Activated CD8-positive, alpha-beta T cell treated with anti-CD3 and anti-CD28 coated beads, Interleukin-2, amount 10 ng/mL, durations not matched to agents 7 days and 5 days (primary cell): ENCODE results near the gene MRPL19. TPM values are rescaled to one million over a fixed set of nuclear protein-coding genes. Genes with fewer than 3 reads are reported as not detected.
"Not testable (repeated sequence)": the region's sequence is repeated elsewhere in the genome, so short reads cannot be mapped to it uniquely, and the experiment has no call there.

Experiments used
- ATAC-seq: fragments of 150-1000 bp; cut with Tn5 transposase; one replicate; pipeline ENCODE4 v1.10.0; 2021; ENCODE audit warnings: moderate library complexity
- CTCF ChIA-PET: fragments of 350-600 bp; sonication (Branson Sonifier 250); formaldehyde crosslinking; loops from one replicate; lab custom pipeline; 2021; ENCODE audit warnings: antibody characterized with exemption; lab: Charles Lee
- POLR2A ChIA-PET: fragments of 350-600 bp; sonication (Branson Sonifier 250); formaldehyde crosslinking; loops from one replicate; lab custom pipeline; 2021; ENCODE audit warnings: antibody characterized with exemption; lab: Charles Lee
- DNase-seq: peaks from one replicate; pipeline ENCODE4 v3.0.0-alpha.2; 2020
- H3K27ac Mint-ChIP-seq: one replicate; pipeline ENCODE4 v1.8.0; 2021; ENCODE audit warnings: mild to moderate bottlenecking, mixed read lengths
- H3K27me3 Mint-ChIP-seq: one replicate; pipeline ENCODE4 v1.8.0; 2021; ENCODE audit warnings: low read depth, mixed read lengths
- H3K36me3 Mint-ChIP-seq: one replicate; pipeline ENCODE4 v1.8.0; 2021; ENCODE audit warnings: low read depth, mixed read lengths
- H3K4me1 Mint-ChIP-seq: one replicate; pipeline ENCODE4 v1.8.0; 2021; ENCODE audit warnings: low read depth, mixed read lengths
- H3K4me3 Mint-ChIP-seq: one replicate; pipeline ENCODE4 v1.8.0; 2021; ENCODE audit warnings: mild to moderate bottlenecking, mixed read lengths
- H3K9me3 Mint-ChIP-seq: one replicate; pipeline ENCODE4 v1.8.0; 2022; ENCODE audit warnings: mixed read lengths; ENCODE audit not compliant: insufficient read depth
- total RNA-seq, 2 experiments: library from RNA; stranded (reverse); gene quantifications; one replicate each; pipeline ENCODE4 v1.2.3, GENCODE V29; 2021

MRPL19 gene
- total RNA-seq, 2 experiments from 2014 or later: 39.5 to 42.4 TPM

DNA sequence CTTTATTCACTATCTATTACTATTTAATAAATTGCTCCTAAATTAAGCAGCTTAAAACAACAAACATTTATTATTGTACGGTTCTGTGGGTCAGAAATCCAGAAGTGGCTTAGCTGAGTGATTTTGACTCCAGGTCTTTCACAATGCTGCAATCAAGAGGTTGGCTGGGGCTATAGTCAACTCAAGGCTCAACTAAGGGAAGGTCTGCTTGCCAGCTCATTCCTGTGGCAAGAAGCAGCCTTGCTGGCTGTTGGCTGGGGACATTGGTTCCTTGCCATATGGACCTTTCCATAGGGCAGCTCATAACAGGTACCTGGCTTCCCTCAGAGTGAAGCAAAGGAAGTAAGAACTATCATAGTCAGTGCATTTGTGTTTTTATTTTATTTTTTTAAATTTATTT is 5.0 kb upstream of the MRPL19 start:
- Mint-ChIP-seq H3K36me3 (peaks cover 2% of the 10 kb centered on the region), H3K27ac (no peak overlapping the region), H3K4me1 (peaks cover 8% of the 10 kb centered on the region), H3K9me3 (no peaks in the 10 kb centered on the region), H3K4me3 (no peak overlapping the region), H3K27me3 (peaks cover 15% of the 10 kb centered on the region)
- POLR2A ChIA-PET: no interaction called here
- CTCF ChIA-PET: interaction anchor here (1.0 to 3.3 kb wide), 10 partner anchors 9 to 958 kb away, joined by 3 to 49 read pairs (median 6); no protein-coding TSS in a partner anchor
- ATAC-seq (no peak), DNase-seq (no peak)

DNA sequence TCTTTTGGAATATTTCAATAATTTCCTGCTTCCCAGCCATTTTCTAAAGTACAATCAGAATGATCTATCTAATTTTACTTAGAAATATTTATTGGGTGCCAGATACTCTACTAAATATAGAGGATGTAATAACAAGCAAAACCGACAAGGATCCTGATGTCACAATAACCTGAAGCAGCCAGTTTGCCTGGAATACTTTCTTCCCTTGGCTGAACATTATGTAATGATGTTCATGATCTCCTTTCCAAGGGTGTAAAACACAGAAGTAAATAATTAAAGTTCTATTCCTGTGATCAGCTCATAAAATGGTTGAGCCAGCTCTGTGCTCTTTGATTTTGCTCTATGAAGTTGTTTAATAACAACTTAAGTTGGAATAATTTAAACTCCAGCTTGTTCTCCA is 2.6 kb upstream of the MRPL19 start:
- ChIA-PET CTCF (interaction anchor here (0.5 to 1.0 kb wide), 2 partner anchors 33 to 956 kb away, joined by 3 to 4 read pairs; no protein-coding TSS in a partner anchor), POLR2A (no interaction called here)
- DNase-seq: no peak
- Mint-ChIP-seq H3K36me3 (peaks cover 13% of the 10 kb centered on the region), H3K4me3 (no peak overlapping the region), H3K27ac (no peak overlapping the region), H3K27me3 (peaks cover 3% of the 10 kb centered on the region), H3K4me1 (peaks cover 25% of the 10 kb centered on the region), H3K9me3 (no peaks in the 10 kb centered on the region)
- ATAC-seq: no peak

DNA sequence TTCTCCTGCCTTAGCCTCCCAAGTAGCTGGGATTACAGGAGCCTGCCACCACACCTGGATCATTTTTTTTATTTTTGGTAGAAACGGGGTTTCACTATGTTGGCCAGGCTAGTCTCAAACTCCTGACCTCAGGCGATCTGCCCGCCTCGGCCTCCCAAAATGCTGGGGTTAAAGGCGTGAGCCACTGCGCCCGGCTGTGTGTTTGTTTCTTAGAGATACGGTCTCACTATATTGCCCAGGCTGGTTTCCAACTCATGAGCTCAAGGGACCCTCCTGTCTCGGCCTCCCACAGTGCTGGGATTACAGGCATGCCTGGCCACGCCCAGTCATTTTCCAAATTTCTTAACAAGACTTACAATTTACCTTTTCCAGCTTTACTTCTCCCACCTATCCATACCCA is 940 bp upstream of the MRPL19 start:
- Mint-ChIP-seq H3K27me3 (no peaks in the 10 kb centered on the region), H3K9me3 (no peaks in the 10 kb centered on the region), H3K4me1 (peaks cover 30% of the 10 kb centered on the region), H3K4me3 (no peak overlapping the region), H3K36me3 (peaks cover 23% of the 10 kb centered on the region), H3K27ac (no peak overlapping the region)
- CTCF ChIA-PET: interaction anchor here (1.2 to 3.8 kb wide), 4 partner anchors 9 to 32 kb away, joined by 4 to 28 read pairs (median 8); no protein-coding TSS in a partner anchor
- POLR2A ChIA-PET: interaction anchor here (2.4 kb wide), 1 partner anchor 65 kb away, joined by 11 read pairs; the partner anchor contains the start of gene GCFC2
- DNase-seq (no peak), ATAC-seq (no peak)

DNA sequence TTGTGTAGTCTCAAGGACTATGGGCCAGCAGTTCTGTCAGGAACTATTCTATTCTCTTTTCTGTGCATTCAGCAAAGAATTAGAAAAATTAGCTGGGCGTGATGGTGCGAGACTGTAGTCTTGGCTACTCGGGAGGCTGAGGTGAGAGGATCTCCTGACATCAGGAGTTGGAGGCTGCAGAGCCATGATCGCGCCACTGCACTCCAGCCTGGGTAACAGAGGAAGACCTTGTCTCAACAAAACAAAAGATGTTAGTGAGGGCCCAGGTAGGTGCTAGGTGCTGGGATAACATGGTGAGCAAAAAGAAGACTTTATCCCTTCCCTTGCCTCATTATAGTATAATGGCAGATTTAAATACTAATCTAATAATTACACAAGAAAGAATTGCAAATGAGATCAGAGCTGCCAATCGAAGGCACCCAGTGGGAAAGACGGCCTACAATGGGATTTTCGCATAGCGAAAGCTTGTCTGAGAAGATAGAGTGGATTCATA is 447 bp upstream of the MRPL19 start:
- Mint-ChIP-seq H3K4me3 (peak overlapping the region; percentile 93), H3K9me3 (no peaks in the 10 kb centered on the region), H3K27me3 (no peaks in the 10 kb centered on the region), H3K4me1 (peaks cover 30% of the 10 kb centered on the region), H3K27ac (peak overlapping the region; percentile 92), H3K36me3 (peaks cover 25% of the 10 kb centered on the region)
- CTCF ChIA-PET: interaction anchor here (1.0 to 3.8 kb wide), 8 partner anchors 9 to 954 kb away, joined by 3 to 28 read pairs (median 6); no protein-coding TSS in a partner anchor
- DNase-seq (no peak), ATAC-seq (peak; percentile 1)
- POLR2A ChIA-PET: interaction anchor here (1.0 to 2.4 kb wide), 2 partner anchors 64 to 229 kb away, joined by 3 to 11 read pairs; partner anchors contain the start of gene GCFC2

DNA sequence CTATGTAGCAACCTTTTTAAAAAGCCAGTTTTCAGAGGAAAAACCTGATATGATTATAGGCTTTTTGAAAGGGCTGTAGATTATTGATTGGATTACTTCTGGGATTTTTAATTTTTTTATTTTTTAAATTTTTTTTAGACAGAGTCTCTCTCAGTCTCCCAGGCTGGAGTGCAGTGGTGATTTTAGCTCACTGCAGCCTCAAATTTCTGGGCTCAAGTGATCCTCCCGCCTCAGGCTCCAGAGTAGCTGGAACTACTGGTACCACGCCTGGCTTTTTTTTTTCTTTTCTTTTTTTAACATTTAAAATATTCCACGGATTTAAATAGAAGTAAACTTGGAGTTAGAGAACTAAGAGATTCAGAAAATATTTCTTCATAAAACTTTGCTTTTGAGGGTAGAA is 1.2 kb downstream of the MRPL19 start:
- CTCF ChIA-PET: interaction anchor here (0.8 to 3.8 kb wide), 9 partner anchors 12 to 63 kb away, joined by 3 to 28 read pairs (median 5); partner anchors contain the start of gene GCFC2
- no peak for DNase-seq
- POLR2A ChIA-PET: interaction anchor here (1.0 to 2.4 kb wide), 3 partner anchors 8 to 63 kb away, joined by 3 to 11 read pairs (median 3); partner anchors contain the start of gene GCFC2
- H3K36me3 Mint-ChIP-seq: peaks cover 36% of the 10 kb centered on the region
- no peak for ATAC-seq
- H3K27me3 Mint-ChIP-seq: no peaks in the 10 kb centered on the region
- peaks cover 30% of the 10 kb centered on the region for H3K4me1 Mint-ChIP-seq
- H3K27ac Mint-ChIP-seq: peak overlapping the region; percentile 92
- no peaks in the 10 kb centered on the region for H3K9me3 Mint-ChIP-seq
- peak overlapping the region; percentile 93 for H3K4me3 Mint-ChIP-seq

DNA sequence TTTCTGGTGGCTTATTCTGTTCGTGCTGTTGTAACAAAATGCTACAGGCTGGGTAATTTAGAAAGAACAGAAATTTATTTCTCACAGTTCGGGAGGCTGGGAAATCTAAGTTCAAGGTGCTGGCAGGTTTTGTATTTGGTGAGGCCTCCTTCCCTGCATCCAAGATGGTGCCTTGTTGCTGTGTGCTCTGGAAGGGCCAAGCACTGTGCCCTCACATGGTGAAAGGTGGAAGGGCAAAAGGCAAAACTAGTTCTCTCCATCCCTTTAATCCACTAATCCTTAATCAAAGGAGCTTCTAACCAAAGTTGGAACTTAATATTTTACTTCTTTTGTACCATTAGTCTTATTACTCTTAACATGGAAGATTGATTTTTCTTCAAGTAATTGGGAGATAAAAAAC is 7.4 kb downstream of the MRPL19 start:
- Mint-ChIP-seq H3K36me3 (peaks cover 74% of the 10 kb centered on the region), H3K27me3 (no peaks in the 10 kb centered on the region), H3K9me3 (peaks cover 5% of the 10 kb centered on the region), H3K27ac (no peak overlapping the region), H3K4me3 (no peak overlapping the region), H3K4me1 (peaks cover 8% of the 10 kb centered on the region)
- CTCF ChIA-PET: interaction anchor here (0.7 to 1.5 kb wide), 3 partner anchors 8 to 23 kb away, joined by 4 to 8 read pairs (median 5); partner anchors contain the start of gene MRPL19
- ATAC-seq (no peak), DNase-seq (no peak)
- POLR2A ChIA-PET: no interaction called here

DNA sequence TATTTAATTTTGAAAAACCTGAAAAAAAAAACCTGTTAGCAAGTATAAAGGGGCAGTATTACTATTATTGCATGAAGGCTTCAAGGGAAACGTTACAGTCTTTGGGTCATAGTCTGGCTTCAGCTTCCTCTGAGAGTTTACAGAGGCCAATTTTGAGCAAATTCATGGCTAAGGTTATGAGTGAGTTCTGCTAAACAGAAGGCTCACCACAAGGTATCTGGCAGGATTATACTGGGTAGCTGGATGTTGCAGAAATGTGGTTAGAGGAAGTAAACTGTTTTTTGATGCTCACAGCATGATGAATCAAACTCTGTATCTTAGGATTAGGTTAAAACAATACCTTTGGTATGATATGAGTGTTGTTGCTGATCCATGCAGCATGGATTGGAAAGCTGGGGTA is 9.3 kb downstream of the MRPL19 start:
- no peak overlapping the region for H3K4me3 Mint-ChIP-seq
- DNase-seq (no peak), ATAC-seq (no peak)
- no peaks in the 10 kb centered on the region for H3K27me3 Mint-ChIP-seq
- peaks cover 79% of the 10 kb centered on the region for H3K36me3 Mint-ChIP-seq
- CTCF ChIA-PET: interaction anchor here (0.9 to 2.3 kb wide), 3 partner anchors 10 to 21 kb away, joined by 4 to 14 read pairs (median 7); no protein-coding TSS in a partner anchor
- peaks cover 5% of the 10 kb centered on the region for H3K9me3 Mint-ChIP-seq
- H3K27ac Mint-ChIP-seq: no peak overlapping the region
- POLR2A ChIA-PET: interaction anchor here (1.0 kb wide), 1 partner anchor 8 kb away, joined by 3 read pairs; no protein-coding TSS in a partner anchor
- peaks cover 3% of the 10 kb centered on the region for H3K4me1 Mint-ChIP-seq

DNA sequence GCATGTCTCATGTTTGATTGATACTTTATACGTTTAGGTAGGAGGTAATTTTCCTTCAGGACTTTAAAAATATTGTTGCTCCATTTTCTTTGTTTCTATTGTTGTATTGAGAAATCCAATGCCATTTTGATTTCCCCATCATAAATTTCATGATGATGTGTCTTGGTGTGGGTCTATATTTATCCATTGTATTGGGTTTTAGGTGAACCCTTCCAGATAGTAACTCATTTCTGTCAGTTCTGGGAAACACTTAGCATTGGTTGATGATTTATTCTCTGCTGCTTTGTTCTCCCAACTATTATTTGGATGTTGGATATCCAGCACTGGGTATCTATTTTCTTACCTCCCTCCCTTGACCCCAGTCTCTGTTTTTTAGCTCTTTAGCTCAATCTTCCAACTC is 10.0 kb downstream of the MRPL19 start:
- no peak for ATAC-seq
- Mint-ChIP-seq H3K27ac (no peak overlapping the region), H3K4me1 (peaks cover 3% of the 10 kb centered on the region), H3K9me3 (peaks cover 5% of the 10 kb centered on the region), H3K4me3 (no peak overlapping the region), H3K27me3 (no peaks in the 10 kb centered on the region), H3K36me3 (peaks cover 80% of the 10 kb centered on the region)
- CTCF ChIA-PET: interaction anchor here (0.8 to 2.3 kb wide), 4 partner anchors 11 to 20 kb away, joined by 3 to 14 read pairs (median 6); no protein-coding TSS in a partner anchor
- no peak for DNase-seq
- POLR2A ChIA-PET: no interaction called here

DNA sequence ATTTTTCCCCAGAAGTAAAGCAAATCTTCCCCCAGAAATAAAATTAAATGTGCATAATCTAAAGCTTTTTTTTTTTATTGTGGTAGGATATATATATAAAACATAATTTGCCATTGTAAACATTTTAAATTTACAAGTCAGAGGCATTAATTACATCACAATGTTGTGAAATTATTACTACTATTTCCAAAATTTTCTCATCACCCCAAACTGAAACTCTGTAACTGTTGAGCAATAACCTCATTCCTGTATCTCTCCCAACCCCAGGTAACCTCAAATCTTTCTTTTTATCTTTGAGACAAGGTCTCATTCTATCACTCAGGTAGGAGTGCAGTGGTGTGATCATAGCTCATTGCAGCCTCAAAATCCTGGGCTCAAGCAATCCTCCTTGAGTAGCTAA is 11.2 kb downstream of the MRPL19 start:
- Mint-ChIP-seq H3K4me3 (no peak overlapping the region), H3K27me3 (no peaks in the 10 kb centered on the region), H3K4me1 (peaks cover 3% of the 10 kb centered on the region), H3K36me3 (peaks cover 81% of the 10 kb centered on the region), H3K9me3 (peaks cover 5% of the 10 kb centered on the region), H3K27ac (no peak overlapping the region)
- ATAC-seq (no peak), DNase-seq (no peak)
- POLR2A ChIA-PET: no interaction called here
- CTCF ChIA-PET: interaction anchor here (0.8 to 1.0 kb wide), 2 partner anchors 11 to 17 kb away, joined by 3 read pairs; no protein-coding TSS in a partner anchor

DNA sequence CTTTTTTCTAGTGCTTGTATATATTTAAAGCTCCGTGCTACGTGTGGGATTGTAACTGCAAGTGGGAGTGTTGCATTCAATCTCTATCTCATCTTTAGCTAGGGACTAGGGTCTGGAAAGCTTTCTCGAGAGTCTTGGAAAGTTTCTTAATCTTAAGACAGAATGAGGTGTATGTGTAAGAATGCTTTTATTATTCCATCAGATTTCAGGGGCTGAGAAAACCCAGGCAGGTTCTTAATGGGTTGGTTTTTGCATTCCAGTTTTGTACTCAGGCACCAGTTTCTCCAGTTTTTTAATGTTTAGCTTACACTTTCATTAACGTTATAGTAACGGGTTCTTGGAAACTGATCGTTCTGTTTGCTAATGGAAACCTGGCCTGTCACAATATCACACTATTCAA is 20.3 kb downstream of the MRPL19 start:
- H3K4me1 Mint-ChIP-seq: no peaks in the 10 kb centered on the region
- CTCF ChIA-PET: interaction anchor here (0.7 to 2.4 kb wide), 3 partner anchors 10 to 26 kb away, joined by 3 to 14 read pairs (median 4); no protein-coding TSS in a partner anchor
- no peak overlapping the region for H3K4me3 Mint-ChIP-seq
- DNase-seq (no peak), ATAC-seq (no peak)
- peaks cover 35% of the 10 kb centered on the region for H3K36me3 Mint-ChIP-seq
- H3K27ac Mint-ChIP-seq: no peak overlapping the region
- no peaks in the 10 kb centered on the region for H3K9me3 Mint-ChIP-seq
- POLR2A ChIA-PET: no interaction called here
- H3K27me3 Mint-ChIP-seq: no peaks in the 10 kb centered on the region

DNA sequence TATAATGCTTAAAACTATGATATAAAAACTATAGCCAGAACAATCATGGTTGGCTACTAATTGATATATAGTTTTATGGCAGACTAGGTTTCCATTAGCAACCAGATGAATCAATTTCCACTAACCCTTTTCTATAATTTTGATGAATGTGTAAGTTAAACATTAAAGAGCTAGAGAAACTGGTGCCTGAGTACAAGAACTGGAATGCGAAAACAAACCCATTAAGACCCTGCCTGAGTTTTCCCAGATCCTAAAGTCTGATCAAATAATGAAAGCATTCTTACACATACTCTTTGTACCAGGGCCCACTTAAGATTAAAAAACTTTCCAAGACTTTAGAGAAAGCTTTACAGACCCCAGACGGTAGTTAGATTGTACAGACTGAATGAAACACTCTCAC is 21.3 kb downstream of the MRPL19 start:
- POLR2A ChIA-PET: no interaction called here
- Mint-ChIP-seq H3K4me3 (no peak overlapping the region), H3K9me3 (no peaks in the 10 kb centered on the region), H3K27me3 (no peaks in the 10 kb centered on the region), H3K27ac (no peak overlapping the region), H3K4me1 (no peaks in the 10 kb centered on the region), H3K36me3 (peaks cover 33% of the 10 kb centered on the region)
- CTCF ChIA-PET: interaction anchor here (0.7 to 2.4 kb wide), 4 partner anchors 9 to 40 kb away, joined by 3 to 14 read pairs (median 4); no protein-coding TSS in a partner anchor
- ATAC-seq: no peak
- DNase-seq: no peak

DNA sequence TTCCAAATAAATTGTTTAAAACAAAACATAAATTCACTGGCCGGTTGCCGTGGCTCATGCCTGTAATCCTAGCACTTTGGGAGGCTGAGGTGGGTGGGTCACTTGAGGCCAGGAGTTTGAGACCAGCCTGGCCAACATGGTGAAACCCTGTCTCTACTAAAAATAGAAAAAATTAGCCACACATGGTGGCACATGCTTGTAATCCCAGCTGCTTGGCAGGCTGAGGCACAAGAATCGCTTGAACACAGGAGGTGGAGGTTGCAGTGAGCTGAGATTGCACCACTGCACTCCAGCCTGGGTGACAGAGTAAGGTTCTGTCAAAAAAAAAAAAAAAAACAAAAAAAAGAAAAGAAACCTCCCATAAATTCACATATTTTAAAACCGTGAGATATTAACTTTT is 28.8 kb downstream of the MRPL19 start:
- H3K36me3 Mint-ChIP-seq: peaks cover 23% of the 10 kb centered on the region
- H3K4me1 Mint-ChIP-seq, H3K4me3 Mint-ChIP-seq, POLR2A ChIA-PET, H3K27ac Mint-ChIP-seq, H3K27me3 Mint-ChIP-seq, H3K9me3 Mint-ChIP-seq, DNase-seq, ATAC-seq: not testable (repeated sequence)
- CTCF ChIA-PET: interaction anchor here (2.9 kb wide), 1 partner anchor 34 kb away, joined by 49 read pairs; no protein-coding TSS in a partner anchor
